HG02678 (cell line): ENCODE measurements around the gene RPL29.

Experiments used
- ATAC-seq: cut with Tn5 transposase; IDR thresholded peaks from one replicate; pipeline ENCODE4 v1.9.1; 2021; ENCODE audit warnings: mild to moderate bottlenecking, moderate library complexity; ENCODE audit not compliant: unreplicated experiment

Gene RPL29

DNA sequence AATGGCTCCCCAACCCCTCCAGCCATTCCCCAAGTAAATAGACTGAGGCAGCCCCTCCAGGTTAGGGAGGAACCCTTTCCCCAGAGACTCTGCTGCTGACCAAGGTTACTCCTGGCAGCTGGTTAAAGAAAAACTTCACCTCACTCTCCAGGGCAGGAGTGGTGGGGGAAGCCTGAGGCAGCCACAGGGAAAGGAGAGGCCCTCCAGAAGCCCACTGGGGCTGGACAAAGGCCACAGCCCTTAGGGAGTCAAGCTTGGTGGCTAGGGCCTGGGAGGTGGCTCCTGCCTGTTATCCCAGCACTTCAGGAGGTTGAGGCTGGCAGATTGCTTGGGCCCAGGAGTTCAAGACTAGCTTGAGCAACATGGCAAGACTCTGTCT is 11.4 kb downstream of the RPL29 start:
- no peak for ATAC-seq

DNA sequence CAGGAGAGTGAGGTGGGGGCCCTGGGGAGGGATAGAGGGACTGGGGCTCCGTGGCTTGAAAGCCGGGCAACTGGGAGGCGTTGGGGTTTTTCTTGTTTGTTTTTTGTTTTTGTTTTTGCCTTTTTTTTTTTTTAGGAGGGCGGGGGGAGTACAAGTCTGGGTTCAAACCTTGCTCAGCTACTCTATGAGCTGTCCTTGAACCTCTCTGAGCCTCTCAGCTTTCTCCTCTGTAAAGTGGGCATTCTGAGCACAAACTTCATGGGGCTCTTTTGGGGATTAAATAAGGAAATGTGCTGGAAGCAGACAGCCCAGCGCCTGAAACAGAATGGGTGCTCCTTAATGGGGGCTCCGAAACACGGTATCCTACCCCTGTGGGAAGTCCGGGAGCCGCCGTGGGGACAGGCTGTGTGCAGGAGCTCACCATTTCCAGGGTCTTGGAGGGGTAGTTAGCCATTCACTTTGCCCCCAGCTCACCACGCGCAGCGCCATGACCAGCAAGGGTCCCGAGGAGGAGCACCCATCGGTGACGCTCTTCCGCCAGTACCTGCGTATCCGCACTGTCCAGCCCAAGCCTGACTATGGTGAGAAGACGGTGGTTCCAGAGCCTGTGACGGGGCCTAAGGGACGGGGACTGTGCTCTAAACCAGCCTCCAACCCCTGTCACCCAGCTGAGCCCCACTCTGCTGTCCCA is 12.0 kb downstream of the RPL29 start:
- no peak for ATAC-seq

GRCh38 chr3:51982838-51983577 is 12.7 kb downstream of the RPL29 start, which contains the start of gene ACY1:
Gene ACY1 (plus strand): TSS chr3:51983535. CDS start chr3:51984065, 530 bp downstream.
- ATAC-seq = peak; percentile 78

DNA sequence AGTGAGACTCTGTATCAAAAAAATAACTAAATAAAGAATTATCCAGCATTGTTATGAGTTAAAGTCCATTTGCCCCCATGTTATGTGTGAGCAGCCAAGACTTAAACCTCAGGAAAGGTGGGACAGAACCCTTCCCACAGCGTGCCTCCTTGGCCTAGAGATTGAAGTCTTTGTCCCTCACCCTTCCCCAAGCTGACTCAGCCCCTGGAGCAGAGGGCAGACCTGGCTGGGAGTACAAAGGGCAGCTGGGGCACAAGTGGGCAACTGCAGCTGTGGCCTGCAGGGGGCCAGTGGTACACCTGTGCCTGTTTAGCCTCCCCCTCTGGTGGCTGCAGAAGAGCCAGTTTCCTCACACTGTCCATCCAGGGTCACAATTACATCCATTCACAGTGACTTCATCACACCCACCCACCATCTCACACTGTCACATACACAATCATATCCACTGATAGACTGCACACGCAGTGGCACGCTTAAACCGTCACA is 13.3 kb downstream of the RPL29 start:
- peak; percentile 48 for ATAC-seq

DNA sequence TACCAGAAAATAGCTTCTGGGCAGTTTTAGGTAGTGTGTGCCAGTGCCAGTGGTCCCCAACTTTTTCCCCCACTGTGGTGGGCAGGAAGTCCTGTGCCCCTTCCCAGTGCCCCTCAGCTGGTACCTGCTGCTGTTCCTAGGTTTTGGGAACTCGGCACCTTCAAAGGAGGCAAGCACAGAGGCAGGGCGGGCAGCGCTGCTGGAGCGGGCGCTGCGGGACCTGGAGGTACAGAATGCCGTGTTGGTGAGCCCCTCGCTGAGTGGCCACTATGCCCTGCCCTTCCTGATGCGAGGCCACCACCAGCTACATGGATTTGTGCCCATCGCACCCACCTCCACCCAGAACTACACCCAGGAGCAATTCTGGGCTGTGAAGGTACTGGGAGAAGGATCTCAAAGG is 15.4 kb downstream of the RPL29 start:
- ATAC-seq = no peak

GRCh38 chr3:51978143-51978502 is 17.6 kb downstream of the RPL29 start:
- no peak for ATAC-seq

DNA sequence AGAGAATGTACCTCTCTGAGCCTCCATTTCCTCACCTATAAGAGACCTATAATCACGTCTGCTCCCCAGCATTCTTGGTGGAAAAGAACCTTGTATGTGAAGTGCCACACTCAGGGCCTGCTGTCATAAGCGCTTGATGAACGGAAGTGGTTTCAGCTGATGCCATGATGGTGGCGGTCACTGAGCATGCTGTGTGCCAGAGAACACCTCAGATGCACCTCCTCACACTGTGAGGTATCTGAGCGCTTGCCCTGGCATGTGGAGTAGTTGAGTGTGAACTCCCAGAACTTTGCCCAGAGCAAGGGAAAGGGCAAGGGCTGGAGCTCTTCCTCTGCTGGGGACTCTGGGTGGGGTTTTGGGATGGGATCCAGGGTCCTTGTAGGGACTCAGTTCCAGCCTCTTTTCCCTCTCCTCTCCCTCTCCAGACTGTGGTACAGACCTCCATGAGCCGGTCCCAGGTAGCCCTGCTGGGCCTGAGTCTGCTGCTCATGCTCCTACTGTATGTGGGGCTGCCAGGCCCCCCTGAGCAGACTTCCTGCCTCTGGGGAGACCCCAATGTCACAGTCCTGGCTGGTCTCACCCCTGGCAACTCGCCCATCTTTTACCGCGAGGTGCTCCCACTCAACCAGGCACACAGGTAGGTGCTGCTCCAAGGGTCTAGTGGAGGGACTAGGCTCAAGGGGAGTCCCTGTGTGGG is 18.1 kb downstream of the RPL29 start:
- ATAC-seq = no peak

GRCh38 chr3:51975852-51976549 is 19.7 kb downstream of the RPL29 start:
- ATAC-seq = no peak

- ATAC-seq = peak; percentile 66
Measured at GRCh38 chr3:51974963-51975851, 20.5 kb downstream of the RPL29 start, which contains the start of gene ABHD14A. Gene ABHD14A (plus strand): TSS chr3:51975064. CDS start chr3:51975136, 72 bp downstream.

DNA sequence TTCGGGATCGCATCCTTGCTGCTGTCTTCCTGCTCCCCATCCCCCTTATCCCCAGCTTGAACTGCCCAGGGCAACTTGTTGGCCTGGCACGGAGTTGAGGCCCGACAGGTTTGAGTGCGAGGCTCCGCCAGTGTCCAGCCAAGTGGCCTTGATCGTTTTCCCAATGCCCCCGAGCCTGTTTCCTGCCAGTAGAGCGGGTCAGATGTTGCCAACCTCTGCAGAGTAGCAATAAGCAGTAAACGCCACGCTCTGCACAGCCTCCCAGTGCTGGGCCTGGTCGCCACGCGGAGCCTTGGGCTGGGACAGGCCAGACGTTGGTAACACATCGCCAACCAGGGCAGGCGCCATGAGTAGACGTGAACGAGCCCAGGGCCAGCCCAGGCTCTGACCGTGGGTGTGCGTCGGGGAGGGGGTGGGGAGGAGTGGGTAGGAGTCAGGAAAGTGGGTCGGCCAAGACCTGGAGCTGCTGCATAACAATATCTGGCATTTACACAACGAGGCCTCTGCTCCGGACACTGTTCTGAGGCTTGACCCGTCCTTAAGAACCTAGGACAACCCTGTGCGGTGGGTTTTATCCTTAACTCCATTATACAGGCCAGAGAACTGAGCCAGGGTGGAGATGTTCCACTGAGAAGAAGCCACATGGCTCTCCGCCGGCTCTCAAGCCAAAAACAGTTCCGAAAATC is 21.3 kb downstream of the RPL29 start:
- ATAC-seq = peak; percentile 9

DNA sequence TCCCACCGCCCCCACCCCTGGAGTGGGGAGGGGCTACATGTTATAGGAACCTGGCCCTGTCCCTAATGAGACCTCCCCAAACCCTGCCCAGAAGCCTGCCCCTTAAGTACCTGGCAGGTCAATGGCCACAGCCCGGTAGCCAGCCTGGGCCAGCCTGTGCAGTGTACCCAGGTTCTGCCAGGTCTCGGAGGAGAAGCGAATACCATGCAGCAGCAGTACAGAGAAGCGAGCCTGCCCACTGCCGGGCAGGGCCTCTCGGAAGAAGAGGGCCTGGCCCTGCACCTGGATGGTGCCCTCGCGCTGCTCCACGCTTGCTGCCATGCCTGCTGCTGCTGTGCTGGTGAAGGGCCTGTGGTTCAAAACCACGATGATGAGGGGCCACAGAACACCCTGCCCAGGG is 24.3 kb downstream of the RPL29 start:
- ATAC-seq = no peak

GRCh38 chr3:51970606-51971300 is 24.9 kb downstream of the RPL29 start:
- no peak for ATAC-seq

DNA sequence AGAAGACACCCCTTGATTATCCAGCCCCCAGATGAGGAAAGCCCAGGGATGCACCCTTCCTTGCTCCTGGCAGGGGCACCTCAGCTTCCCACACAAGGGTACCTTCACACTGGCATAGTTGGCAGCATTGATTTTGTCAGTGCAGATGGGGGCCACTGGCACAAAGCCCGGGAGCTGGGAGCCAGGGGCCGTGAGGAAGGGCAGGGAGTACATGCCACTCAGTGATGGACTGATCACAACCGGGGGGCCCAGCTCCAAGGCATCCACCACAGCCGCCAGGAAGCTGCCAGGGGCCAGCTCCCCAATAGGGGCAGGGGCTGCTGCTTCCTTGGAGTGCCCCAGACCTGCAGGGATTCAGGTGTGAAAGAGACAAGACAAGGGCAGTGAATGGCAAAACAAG is 25.9 kb downstream of the RPL29 start:
- ATAC-seq = no peak

GRCh38 chr3:51968883-51969678 is 26.6 kb downstream of the RPL29 start:
- ATAC-seq = no peak

DNA sequence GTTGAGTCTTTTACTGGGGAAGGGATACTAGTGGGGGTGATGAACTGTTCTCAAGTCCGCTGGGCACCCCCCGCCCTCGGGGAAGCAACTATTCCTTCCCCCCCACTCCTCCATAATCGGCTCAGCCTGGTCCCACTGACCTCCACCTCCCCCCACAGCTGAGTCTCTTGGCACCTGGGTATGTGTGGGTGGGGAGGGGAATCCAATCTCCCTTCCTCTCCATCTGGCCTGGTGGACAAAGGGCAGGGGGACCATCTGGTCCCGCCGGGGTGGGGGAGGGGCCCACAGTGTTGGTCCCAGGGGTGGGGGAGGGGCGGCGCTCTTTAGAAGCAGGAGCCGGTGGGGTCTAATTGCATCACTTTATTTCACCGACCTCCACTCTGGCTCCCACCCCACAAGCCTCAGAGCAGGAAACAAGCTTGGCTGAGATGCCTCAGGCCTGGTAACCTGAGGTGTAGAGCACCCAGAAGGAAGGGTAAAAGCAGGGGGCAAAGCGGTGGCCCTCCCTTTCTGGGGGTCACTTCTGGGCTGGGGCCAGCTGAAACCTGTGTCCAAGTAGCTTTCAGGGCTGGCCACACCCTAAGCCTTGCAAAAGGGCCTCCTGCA is 27.4 kb downstream of the RPL29 start:
- no peak for ATAC-seq

- peak; percentile 57 for ATAC-seq
Measured at GRCh38 chr3:51967384-51968169, 28.1 kb downstream of the RPL29 start, which contains the start of gene PCBP4. Gene PCBP4 (minus strand): TSS chr3:51967454. CDS start chr3:51961240, 6,214 bp downstream.

DNA sequence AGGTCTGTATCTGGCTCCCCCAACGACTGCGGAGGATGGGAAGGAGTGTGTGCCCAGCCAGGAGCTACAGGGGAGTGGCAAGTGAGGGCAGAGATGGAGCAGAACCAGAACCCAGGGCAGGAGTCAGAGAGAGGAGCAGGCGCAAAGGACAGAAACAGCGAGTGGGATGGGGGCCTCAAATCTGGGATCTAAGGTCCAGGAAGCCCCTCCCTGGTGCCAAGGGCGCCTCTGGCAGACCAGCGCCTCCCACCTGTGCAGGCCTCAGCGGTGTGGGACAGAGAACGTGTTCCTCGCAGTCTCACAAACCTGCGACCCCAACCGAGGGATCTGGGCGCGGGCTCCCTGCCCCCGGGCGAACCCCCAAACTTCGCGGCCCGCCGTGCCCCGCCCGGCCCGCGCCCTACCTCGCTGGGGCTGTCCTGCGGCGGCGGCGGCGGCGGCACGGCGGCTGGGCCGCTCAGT is 28.7 kb downstream of the RPL29 start:
- ATAC-seq = peak; percentile 38
